OCI-LY3 (cell line): ENCODE measurements around the gene VPS8.

Source experiments
- EZH2phosphoT487 ChIP-seq: fragments of 200-600 bp; shearing (Covaris generic); IDR thresholded peaks from 2 replicates; pipeline ENCODE4 v1.6.1; 2018; ENCODE audit warnings: antibody characterized with exemption, mixed run types, low read depth
- TF ChIP-seq, protein P1 (sequence below): fragments of 200-600, 300-600 bp; sonication (generic); IDR thresholded peaks from 2 replicates; pipeline ENCODE4 v1.5.1; 2014; ENCODE audit warnings: antibody characterized with exemption, low read length, low read depth

GRCh38 chr3:185049710-185050109 is 237.7 kb downstream of the VPS8 start:
- TF ChIP-seq EZH2phosphoT487, result no peak
- TF ChIP-seq, protein P1, sequence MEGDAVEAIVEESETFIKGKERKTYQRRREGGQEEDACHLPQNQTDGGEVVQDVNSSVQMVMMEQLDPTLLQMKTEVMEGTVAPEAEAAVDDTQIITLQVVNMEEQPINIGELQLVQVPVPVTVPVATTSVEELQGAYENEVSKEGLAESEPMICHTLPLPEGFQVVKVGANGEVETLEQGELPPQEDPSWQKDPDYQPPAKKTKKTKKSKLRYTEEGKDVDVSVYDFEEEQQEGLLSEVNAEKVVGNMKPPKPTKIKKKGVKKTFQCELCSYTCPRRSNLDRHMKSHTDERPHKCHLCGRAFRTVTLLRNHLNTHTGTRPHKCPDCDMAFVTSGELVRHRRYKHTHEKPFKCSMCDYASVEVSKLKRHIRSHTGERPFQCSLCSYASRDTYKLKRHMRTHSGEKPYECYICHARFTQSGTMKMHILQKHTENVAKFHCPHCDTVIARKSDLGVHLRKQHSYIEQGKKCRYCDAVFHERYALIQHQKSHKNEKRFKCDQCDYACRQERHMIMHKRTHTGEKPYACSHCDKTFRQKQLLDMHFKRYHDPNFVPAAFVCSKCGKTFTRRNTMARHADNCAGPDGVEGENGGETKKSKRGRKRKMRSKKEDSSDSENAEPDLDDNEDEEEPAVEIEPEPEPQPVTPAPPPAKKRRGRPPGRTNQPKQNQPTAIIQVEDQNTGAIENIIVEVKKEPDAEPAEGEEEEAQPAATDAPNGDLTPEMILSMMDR, result no peak
